ENCODE data around the gene SUN2.

DNA sequence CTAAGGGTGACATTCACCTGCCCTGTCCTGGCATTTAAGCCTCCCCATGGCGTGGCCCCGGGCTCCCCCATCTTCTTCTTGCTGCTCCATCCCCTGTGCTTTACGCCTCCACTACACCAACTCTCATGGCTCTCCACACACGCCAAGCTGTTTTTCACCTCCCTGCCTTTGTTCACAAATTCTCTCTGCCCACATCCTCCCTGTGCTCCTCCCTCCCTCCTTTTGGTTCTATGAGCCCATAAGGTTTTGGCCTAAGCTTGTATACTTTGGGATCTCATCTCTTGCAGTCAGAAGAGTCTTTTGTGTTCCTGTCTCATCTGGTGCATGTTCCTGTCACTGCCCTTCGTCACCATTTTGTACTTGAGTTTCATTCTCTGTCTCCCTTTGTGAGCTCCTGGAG, 42.7 kb upstream of the SUN2 start:
- TF ChIP-seq, protein P1, sequence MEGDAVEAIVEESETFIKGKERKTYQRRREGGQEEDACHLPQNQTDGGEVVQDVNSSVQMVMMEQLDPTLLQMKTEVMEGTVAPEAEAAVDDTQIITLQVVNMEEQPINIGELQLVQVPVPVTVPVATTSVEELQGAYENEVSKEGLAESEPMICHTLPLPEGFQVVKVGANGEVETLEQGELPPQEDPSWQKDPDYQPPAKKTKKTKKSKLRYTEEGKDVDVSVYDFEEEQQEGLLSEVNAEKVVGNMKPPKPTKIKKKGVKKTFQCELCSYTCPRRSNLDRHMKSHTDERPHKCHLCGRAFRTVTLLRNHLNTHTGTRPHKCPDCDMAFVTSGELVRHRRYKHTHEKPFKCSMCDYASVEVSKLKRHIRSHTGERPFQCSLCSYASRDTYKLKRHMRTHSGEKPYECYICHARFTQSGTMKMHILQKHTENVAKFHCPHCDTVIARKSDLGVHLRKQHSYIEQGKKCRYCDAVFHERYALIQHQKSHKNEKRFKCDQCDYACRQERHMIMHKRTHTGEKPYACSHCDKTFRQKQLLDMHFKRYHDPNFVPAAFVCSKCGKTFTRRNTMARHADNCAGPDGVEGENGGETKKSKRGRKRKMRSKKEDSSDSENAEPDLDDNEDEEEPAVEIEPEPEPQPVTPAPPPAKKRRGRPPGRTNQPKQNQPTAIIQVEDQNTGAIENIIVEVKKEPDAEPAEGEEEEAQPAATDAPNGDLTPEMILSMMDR (IDR thresholded peaks at IDR 0.05 in 4 of 5, conservative IDR thresholded peaks at IDR 0.05 in 1 of 5), result no peak
- TF ChIP-seq POLR2A (IDR thresholded peaks at IDR 0.05), result no peak

All from gastrocnemius medialis (tissue), 4 donors.